ENCODE results near the gene BLZF1.
A peak's percentile ranks its signal among the peaks of the same experiment; 100 is the strongest.
"Not testable (repeated sequence)": the region's sequence is repeated elsewhere in the genome, so short reads cannot be mapped to it uniquely, and the experiment has no call there.

BLZF1 gene

DNA sequence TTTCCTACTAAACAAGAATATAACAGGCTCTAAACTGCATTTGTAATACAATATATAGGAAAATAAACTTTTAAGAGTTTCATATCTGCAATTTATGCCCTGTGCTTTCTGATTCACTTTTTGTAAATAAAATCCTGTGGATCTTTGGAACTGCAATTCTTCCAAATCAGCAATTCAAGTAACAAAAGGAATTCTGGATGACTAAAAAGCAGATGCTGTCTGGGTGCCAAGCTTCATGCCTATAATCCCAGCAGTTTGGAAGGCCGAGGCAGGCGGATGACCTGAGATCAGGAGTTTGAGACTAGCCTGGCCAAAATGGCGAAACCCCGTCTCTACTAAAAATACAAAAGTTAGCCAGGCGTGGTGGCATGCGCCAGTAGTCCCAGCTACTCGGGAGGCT, 6.7 kb upstream of the BLZF1 start:
- no peak for DNase-seq

DNA sequence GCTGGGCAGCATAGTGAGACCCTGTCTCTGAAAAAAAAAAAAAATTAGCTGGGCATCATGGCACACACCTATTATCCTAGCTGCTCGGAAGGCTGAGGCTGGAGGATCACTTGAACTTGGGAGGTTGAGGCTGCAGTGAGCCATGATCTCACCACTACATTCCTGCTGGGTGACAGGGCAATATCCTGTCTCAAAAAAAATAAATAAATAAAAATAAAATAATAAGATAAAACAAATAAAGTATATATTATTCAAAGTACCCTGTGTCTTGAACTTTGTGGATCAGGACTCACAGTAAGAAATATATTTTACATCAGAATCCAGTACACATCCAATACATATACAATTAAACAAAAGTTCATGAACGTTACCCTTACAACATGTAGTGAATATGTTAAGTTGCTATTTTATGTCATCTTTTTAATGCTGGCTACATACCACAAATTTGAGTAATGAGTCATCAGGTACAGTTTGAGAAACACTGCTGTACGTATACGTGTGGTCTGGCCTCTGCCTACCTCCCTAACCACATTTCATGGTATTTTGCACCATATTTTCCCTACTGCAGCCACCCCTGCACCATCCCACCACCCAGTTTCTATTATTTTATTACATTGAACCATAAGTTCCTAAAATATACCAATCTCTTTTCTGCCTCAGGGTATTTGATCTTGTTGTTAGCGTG, 4.8 kb upstream of the BLZF1 start:
- DNase-seq: no peak

DNA sequence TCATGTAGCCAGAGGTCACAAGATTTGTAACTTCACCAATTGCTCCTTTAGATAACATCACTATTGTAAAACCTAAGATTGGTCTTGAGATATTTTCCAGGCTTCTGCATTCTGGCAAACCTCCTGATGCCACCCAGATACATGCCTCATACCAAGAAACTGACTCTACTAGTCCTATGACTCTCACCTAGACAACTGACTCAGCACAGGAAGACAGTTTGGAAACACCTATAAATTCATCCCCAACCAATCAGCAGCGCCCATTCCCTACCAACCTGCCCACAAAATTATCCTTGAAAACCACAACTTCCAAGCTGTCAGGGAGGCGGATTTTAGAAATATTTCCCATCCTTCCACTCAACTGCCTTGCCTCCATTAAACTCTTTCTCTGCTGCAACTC, 3.0 kb upstream of the BLZF1 start:
- no peak for DNase-seq

DNA sequence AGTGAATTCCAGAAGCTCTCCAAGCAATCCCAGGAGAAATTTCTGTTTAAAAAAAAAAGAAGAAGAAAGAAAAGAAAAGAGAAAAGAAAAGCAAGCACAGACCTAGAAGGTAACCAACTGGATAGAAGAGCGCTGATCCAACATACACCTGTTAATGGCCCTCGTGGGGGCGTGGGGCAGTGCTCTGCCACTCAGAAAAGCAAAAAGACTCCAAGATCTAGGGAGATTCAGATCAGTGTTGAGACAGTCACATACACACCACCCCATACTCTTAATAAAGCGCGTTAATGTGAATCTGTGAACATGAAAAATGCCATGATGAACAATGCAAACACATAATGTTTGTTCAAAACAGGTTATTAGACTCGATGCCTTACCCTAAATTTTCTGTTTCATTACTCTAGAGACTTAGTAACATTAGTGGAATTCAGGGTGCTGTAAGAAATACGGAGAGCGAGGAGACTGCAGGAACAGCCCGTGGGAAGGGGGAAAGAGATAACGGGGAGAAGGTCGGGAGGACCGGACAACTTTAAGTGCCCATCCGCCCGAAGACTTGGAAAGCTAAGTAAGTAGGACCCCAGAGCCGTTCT, 804 bp upstream of the BLZF1 start:
- DNase-seq: no peak

DNA sequence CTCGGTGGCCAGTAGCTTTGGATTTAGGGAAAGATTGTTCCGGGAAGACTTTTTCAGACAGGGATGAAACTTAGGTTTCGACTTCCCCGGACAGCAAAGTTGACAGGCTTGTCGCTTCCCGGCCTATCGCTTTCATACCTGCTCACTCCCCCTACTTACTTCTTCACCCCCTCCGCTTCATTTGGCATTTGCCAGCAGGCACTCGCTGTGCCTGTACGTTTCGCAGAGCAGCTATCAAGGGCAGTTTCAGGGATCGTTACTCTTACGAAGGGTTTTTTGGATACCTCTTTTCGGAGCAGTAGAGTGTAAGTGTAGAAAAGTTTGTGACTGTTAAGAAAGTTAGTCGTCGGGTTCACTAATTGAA, 393 bp downstream of the BLZF1 start:
- DNase-seq: peak in 2 of 6 experiments; percentile 33 to 43

DNA sequence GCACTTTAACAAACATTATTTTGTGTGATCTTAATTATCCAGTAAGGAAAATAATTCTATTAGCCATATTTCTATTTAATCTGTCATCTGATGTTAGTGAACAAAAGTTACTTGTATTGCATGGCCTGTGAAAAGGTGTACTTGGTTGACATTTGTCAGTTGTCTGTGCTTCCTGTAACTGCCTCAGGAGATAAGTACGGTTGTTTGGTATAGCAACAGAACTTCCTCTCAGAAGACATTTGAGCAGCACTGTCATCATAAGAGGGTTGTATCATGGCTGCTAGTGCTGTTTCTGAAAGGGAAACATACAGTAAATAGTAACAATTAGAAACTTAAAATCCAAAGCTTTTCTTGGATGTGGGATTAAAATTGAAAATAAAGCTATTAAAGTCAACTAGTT, 3.4 kb downstream of the BLZF1 start:
- peak in 1 of 6 experiments; percentile 24 for DNase-seq

DNA sequence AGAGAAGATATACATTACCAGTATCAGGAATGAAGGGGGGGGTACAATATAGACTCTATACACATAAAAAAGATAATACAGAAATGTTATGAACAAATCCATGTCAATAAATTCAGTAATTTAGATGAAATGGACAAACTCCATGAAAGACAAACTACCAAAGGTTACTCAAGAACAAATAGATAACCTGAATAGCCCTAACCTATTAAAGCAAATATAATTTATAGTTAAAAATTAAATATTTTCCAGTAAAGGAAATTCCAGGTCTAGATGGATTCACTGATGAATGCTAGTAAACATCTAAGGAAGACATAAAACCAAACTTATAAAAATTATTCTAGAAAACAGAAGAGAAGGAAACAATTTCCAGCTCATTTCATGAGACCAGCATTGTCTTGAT, 13.2 kb downstream of the BLZF1 start:
- DNase-seq: no peak

DNA sequence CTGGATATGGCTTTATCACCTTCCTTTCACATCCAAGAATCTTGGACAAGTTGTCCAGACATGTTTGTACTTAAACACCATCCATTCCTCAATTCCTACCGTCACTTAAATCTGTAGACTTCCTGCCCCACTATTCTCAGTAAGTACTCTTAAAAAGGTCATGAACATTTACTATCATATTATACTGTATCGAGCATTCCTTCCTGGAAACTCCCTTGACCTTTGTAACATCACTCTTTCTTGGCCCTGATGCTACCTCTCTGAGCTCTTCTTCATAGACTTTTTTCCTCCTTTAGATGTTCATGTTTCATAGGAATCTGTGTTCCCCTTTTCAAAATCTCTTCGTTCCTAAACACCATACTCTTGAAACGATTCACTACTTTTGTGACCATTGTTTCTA, 15.5 kb downstream of the BLZF1 start:
- no peak for DNase-seq

DNA sequence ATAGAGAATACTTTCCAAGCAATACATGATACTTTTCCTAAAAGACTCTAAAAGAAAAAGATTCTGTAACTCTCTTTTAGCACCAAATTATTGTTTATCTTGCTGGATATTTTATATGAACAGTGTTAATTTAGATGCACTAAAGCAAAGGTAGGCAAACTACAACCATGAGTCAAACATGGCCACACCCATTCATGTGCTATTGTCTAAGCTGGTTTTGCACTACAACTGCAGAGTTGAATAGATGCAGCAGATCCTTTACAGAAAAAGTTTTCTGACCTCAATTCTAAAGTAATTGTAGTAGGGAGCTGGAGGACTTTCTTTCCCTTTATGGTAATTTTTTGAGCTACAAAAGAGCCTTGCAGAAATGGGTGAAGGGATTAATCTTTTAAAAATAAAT, 19.4 kb downstream of the BLZF1 start:
- no peak for DNase-seq

DNA sequence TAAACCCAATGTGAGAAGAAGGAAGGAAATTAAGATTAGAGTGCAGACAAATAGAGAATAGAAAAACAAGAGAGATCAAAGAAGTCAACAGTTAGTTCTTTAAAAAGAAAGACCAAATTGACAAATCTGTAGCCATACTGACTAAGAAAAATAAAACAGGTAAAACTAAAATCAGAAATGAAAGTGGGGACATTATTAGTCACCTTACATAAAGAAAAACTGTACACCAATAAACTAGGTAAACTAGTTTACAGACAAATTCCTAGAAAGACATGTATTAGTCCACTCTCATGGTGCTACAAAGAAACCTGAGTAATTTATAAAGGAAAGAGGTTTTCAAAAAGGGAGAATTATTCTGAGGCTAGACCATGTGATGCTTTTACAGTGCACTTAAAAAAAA, 22.3 kb downstream of the BLZF1 start:
- no peak for DNase-seq

DNA sequence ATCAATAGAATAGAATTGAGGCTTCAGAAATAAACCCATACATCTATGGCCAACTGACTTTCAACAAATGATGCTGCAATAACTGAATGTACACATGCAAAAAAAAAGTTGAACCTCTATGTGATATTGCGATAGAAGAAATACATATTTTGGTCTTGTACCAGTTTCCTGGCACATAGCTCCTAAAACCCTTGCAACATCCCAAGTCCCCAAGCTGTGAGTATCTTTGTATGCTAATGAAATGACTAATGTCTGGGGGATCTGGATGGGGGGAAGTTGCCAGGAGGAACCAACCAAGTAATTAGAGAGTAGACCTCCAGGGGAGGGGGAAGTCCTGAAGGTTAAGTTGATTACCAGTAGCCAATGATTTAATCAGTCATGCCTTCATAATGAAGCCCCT, 24.4 kb downstream of the BLZF1 start:
- DNase-seq: no peak

DNA sequence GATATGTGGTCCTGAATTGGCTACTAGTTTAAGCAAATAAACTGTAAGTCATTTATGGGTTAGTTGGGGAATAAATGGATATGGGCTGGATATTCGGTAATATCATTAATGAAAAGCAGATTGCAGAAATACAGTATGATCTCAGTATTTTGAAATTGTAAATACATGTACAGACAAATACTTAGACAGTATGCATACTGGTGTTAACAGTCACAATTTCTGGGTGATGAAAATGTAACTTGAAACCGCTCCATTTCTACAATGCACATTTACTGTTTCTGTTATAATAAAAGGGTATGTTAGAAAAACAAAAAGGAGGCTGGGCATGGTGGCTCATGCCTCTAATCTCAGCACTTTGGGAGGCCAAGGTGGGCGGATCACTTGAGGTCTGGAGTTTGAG, 28.0 kb downstream of the BLZF1 start:
- DNase-seq: no peak

DNA sequence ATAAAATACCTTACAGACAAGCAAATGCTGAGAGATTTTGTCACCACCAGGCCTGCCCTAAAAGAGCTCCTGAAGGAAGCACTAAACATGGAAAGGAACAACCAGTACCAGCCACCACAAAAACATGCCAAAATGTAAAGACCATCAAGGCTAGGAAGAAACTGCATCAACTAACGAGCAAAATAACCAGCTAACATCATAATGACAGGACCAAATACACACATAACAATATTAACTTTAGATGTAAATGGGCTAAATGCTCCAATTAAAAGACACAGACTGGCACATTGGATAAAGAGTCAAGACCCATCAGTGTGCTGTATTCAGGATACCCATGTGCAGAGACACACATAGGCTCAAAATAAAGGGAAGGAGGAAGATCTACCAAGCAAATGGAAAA, 34.6 kb downstream of the BLZF1 start:
- not testable (repeated sequence) for DNase-seq

DNA sequence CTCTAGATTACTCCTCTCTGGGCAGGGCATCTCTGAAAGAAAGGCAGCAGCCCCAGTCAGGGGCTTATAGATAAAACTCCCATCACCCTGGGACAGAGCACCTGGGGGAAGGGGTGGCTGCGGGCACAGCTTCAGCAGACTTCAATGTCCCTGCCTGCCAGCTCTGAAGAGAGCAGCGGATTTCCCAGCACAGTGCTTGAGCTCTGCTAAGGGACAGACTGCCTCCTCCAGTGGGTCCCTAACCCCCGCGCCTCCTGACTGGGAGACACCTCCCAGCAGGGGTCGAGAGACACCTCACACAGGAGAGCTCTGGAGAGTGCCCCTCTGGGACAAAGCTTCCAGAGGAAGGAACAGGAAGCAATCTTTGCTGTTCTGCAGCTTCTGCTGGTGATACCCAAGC, 40.3 kb downstream of the BLZF1 start:
- not testable (repeated sequence) for DNase-seq

DNA sequence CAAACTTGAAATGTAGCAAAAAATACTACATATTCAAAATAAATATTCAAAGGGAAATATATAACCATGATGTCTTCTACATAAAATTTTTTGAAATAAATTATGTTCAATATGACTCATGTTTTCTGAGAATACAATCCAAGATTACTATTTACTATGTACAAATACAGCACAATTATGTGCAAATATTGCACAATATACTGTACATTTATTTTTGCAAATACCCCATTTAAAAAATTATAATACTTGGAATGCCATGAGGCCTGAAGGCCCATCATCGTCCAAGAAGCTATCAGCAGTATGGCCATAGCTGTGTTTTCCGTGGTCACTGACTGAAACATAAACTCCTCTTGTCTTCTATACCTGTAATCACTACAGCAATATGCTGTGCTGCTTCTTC, 47.0 kb downstream of the BLZF1 start:
- no peak for DNase-seq

DNA sequence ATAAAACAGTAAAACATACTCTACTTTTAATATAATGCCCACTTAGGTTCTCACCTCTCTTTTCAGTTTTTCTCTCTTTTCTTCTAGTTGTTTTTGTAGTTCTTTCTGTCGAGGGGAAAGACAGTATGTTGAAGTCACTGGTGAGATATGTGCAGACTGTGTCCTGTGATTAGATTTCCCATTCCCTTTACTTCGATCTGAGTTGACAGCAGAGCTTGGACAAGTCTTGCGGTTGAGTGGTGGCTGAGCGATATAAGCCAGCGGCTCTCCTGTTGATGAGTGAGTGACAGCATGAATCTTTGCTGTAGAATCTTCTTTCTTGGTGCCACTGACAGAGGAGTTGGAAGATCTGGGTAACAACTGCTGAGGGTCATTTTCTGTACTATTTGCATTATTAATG, 53.3 kb downstream of the BLZF1 start:
- DNase-seq: no peak

DNA sequence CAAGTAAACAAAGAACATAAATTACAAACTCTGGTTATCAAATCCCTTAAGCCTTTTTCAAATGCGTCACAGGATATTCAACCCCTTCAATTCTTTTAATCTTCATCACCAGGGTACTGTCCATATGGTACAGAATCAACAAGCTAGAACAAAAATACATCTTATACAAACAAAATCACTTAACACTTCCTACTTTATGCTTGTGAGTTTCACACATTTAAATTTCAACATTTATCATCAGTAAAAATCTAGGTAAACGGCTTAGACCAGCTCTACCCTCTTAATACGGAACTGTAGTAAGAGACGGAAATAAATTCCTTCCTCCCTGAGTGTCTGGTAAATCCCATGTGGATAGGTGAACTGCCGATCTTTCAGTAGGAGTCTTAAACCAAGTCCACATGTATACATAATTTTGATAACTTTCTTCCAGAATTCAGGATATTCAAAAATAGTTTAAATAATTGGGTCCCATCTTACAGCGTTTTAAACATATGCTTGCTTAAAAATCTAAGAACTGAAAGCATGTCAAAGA, 58.2 kb downstream of the BLZF1 start:
- DNase-seq: no peak

DNA sequence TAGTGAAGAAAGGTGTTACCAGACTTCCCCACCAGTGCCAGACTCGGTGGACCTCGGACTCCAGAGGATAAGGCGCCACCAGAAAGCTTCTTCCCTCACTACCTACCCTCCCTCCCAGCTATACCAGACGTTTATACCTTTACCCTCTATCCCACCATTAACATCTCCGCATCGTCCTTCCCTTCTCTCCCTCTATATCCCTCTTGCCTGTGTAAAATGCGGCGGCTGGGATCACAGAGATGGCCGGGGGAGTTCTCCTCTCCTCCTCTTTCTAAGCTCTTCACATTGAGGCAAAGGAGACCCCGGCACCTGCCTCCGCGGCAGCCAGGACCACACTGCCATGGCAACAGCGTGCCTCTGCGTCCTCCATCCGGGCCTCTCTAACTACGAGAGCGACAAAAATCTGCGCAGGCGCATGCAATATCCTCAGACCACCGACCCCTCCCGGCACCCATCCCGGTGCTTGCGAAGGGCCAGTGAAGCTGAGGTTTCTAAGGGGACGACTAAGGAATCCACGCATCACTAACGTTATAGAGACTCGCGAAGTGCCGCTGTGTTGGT, 59.2 kb downstream of the BLZF1 start, which contains the start of gene CCDC181:
Gene CCDC181 (minus strand): TSS at position 394 of the 561 bp plus-strand sequence. CDS start 2,547 bp downstream, outside the sequence.
- peak in 4 of 6 experiments; percentile 3 to 54 (median 11) for DNase-seq
